ENCODE measurements around the gene CCDC154.
"Not testable (repeated sequence)": the region's sequence is repeated elsewhere in the genome, so short reads cannot be mapped to it uniquely, and the experiment has no call there.

The CCDC154 gene

GRCh38 chr16:1455190-1456171 is 11.1 kb upstream of the CCDC154 start:
- DNase-seq (ENCODE audit: low read depth, low spot score), result no peak

GRCh38 chr16:1454561-1454960 is 10.2 kb upstream of the CCDC154 start:
- DNase-seq (ENCODE audit: low read depth, low spot score), result no peak

GRCh38 chr16:1453316-1453715 is 9.0 kb upstream of the CCDC154 start:
- no peak for DNase-seq (ENCODE audit: low read depth, low spot score)

- no peak for DNase-seq (ENCODE audit: low read depth, low spot score)
Measured at GRCh38 chr16:1452530-1452929, 8.2 kb upstream of the CCDC154 start.

- DNase-seq (ENCODE audit: low read depth, low spot score), result no peak
Measured at GRCh38 chr16:1451702-1452392, 7.5 kb upstream of the CCDC154 start.

GRCh38 chr16:1450841-1451240 is 6.5 kb upstream of the CCDC154 start:
- no peak for DNase-seq (ENCODE audit: low read depth, low spot score)

- DNase-seq (ENCODE audit: low read depth, low spot score), result no peak
Measured at GRCh38 chr16:1450218-1450617, 5.9 kb upstream of the CCDC154 start.

- DNase-seq (ENCODE audit: low read depth, low spot score), result no peak
Measured at GRCh38 chr16:1449201-1449788, 4.9 kb upstream of the CCDC154 start.

- no peak for DNase-seq (ENCODE audit: low read depth, low spot score)
Measured at GRCh38 chr16:1448536-1449116, 4.3 kb upstream of the CCDC154 start.

- DNase-seq (ENCODE audit: low read depth, low spot score), result no peak
Measured at GRCh38 chr16:1447965-1448364, 3.6 kb upstream of the CCDC154 start.

GRCh38 chr16:1446296-1447080 is 2.1 kb upstream of the CCDC154 start:
- DNase-seq (ENCODE audit: low read depth, low spot score), result no peak

- DNase-seq (ENCODE audit: low read depth, low spot score), result no peak
Measured at GRCh38 chr16:1445518-1446203, 1.3 kb upstream of the CCDC154 start.

- no peak for DNase-seq (ENCODE audit: low read depth, low spot score)
Measured at GRCh38 chr16:1444730-1445517, 568 bp upstream of the CCDC154 start.

- DNase-seq (ENCODE audit: low read depth, low spot score), result no peak
Measured at GRCh38 chr16:1443403-1443973, 868 bp downstream of the CCDC154 start.

GRCh38 chr16:1442697-1443096 is 1.7 kb downstream of the CCDC154 start:
- DNase-seq (ENCODE audit: low read depth, low spot score), result no peak

- DNase-seq (ENCODE audit: low read depth, low spot score), result no peak
Measured at GRCh38 chr16:1441391-1441829, 2.9 kb downstream of the CCDC154 start.

- not testable (repeated sequence) for DNase-seq (ENCODE audit: low read depth, low spot score)
Measured at GRCh38 chr16:1439699-1440074, 4.7 kb downstream of the CCDC154 start.

GRCh38 chr16:1439058-1439698 is 5.2 kb downstream of the CCDC154 start:
- no peak for DNase-seq (ENCODE audit: low read depth, low spot score)
